GM23248 (cell line): ENCODE data around the gene GTF3C2. TPM values are rescaled to one million over a fixed set of nuclear protein-coding genes. Genes with fewer than 3 reads are reported as not detected.

ENCODE experiments used
- DNase-seq: peaks from one replicate; pipeline ENCODE4 v3.0.0-alpha.2; 2015
- H2AFZ ChIP-seq: fragments of 200-600 bp; sonication (generic); 2 replicates; pipeline ENCODE4 v1.6.1; 2016; ENCODE audit warnings: antibody characterized with exemption
- H3F3A ChIP-seq: fragments of 200-600 bp; sonication (generic); 2 replicates; pipeline ENCODE4 v1.6.1; 2016; ENCODE audit warnings: mild to moderate bottlenecking, antibody characterized with exemption, mixed run types; ENCODE audit not compliant: insufficient read depth
- H3K27ac ChIP-seq: fragments of 200-600 bp; sonication (generic); 2 replicates; pipeline ENCODE4 v1.5.1; 2016; ENCODE audit warnings: mild to moderate bottlenecking
- H3K27me3 ChIP-seq: fragments of 200-600 bp; sonication (generic); replicated peaks from 2 replicates; pipeline ENCODE4 v1.6.1; 2016; ENCODE audit warnings: mild to moderate bottlenecking; ENCODE audit not compliant: insufficient read depth
- H3K36me3 ChIP-seq: fragments of 200-600 bp; sonication (generic); 2 replicates; pipeline ENCODE4 v1.6.1; 2016; ENCODE audit warnings: low read depth, mild to moderate bottlenecking
- H3K4me1 ChIP-seq: fragments of 200-600 bp; sonication (generic); 2 replicates; pipeline ENCODE4 v1.6.1; 2016; ENCODE audit warnings: mild to moderate bottlenecking; ENCODE audit not compliant: insufficient read depth
- H3K4me2 ChIP-seq: fragments of 200-600 bp; sonication (generic); one replicate; pipeline ENCODE4 v1.6.1; 2016; ENCODE audit warnings: mild to moderate bottlenecking; ENCODE audit not compliant: unreplicated experiment
- H3K4me3 ChIP-seq: fragments of 200-600 bp; sonication (generic); 2 replicates; pipeline ENCODE4 v1.5.1; 2016; ENCODE audit warnings: mild to moderate bottlenecking
- H3K79me2 ChIP-seq: fragments of 200-600 bp; sonication (generic); 2 replicates; pipeline ENCODE4 v1.6.1; 2016; ENCODE audit warnings: mild to moderate bottlenecking; ENCODE audit not compliant: insufficient read depth
- H3K9ac ChIP-seq: fragments of 200-600 bp; sonication (generic); 2 replicates; pipeline ENCODE4 v1.6.1; 2016; ENCODE audit warnings: mild to moderate bottlenecking
- H3K9me2 ChIP-seq: fragments of 200-600 bp; sonication (generic); 2 replicates; pipeline ENCODE4 v1.6.1; 2016; ENCODE audit warnings: mixed run types, mild to moderate bottlenecking, moderate library complexity; ENCODE audit not compliant: insufficient read depth
- H3K9me3 ChIP-seq: fragments of 200-600 bp; sonication (generic); one replicate; pipeline ENCODE4 v1.6.1; 2017; ENCODE audit warnings: low read depth
- H4K20me1 ChIP-seq: fragments of 200-600 bp; sonication (generic); 2 replicates; pipeline ENCODE4 v1.6.0; 2016; ENCODE audit not compliant: insufficient read depth
- EZH2 ChIP-seq: fragments of 200-600 bp; sonication (generic); IDR thresholded peaks from 2 replicates; pipeline ENCODE4 v1.6.1; 2018; ENCODE audit warnings: antibody characterized with exemption, mild to moderate bottlenecking; ENCODE audit not compliant: insufficient read depth, poor library complexity, severe bottlenecking
- EZH2phosphoT487 ChIP-seq: fragments of 200-600 bp; sonication (generic); IDR thresholded peaks from 2 replicates; pipeline ENCODE4 v1.6.1; 2018; ENCODE audit warnings: antibody characterized with exemption, moderate library complexity, mild to moderate bottlenecking, low read depth; ENCODE audit not compliant: insufficient read depth
- WGBS, 2 experiments: methylation state at CpG; one replicate each; pipeline ENCODE4 v1.1.6; 2015 to 2017; ENCODE audit warnings: low lambda C conversion rate in 2 of 2, low coverage in 1 of 2; ENCODE audit errors: missing lambda C conversion rate in 2 of 2; 5-methylcytosine and 5-hydroxymethylcytosine counted together
- in situ Hi-C: fragments of 300-500 bp; cut with MboI; formaldehyde crosslinking; loops from 2 replicates; pipeline ENCODE4 v1.15.0; 2020
- polyA plus RNA-seq: library from polyadenylated mRNA; unstranded; fragments of >200 nt; fragmentation: Nextera tagmentation; extraction: Ambion mirVana; gene quantifications from 2 replicates; pipeline ENCODE4 v1.2.1, GENCODE V29; 2016
- total RNA-seq: library from RNA; depleted of rRNA; stranded (reverse); fragments of >200 nt; shearing (Covaris generic); gene quantifications from 2 replicates; pipeline ENCODE4 v1.2.3, GENCODE V29; 2014

GTF3C2 gene
- total and polyA plus RNA-seq, 2 experiments from 2014 or later, result 22.6 to 26.4 TPM

- DNase-seq, result no peak
- Histone ChIP-seq H3K9me2 (no peaks in the 10 kb centered on the region), H3K36me3 (no peaks in the 10 kb centered on the region), H3K9ac (no peak overlapping the region), H3K4me1 (peaks cover 13% of the 10 kb centered on the region), H4K20me1 (no peaks in the 10 kb centered on the region), H3K4me3 (no peak overlapping the region), H3K79me2 (peaks cover 18% of the 10 kb centered on the region), H3K27me3 (no peaks in the 10 kb centered on the region), H3K9me3 (no peaks in the 10 kb centered on the region), H3K27ac (no peak overlapping the region), H3F3A (peaks cover 13% of the 10 kb centered on the region), H2AFZ (no peak overlapping the region), H3K4me2 (no peak overlapping the region)
- in situ Hi-C loops, result no loop called here
- 81 to 82% methylated on average over 10 to 12 of the region's 12 CpGs for WGBS, 2 experiments
- TF ChIP-seq EZH2, result no peak
- no peak for TF ChIP-seq EZH2phosphoT487
These were observed 39.7 kb downstream of the GTF3C2 start for GRCh38 chr2:27316655-27317412.

DNA sequence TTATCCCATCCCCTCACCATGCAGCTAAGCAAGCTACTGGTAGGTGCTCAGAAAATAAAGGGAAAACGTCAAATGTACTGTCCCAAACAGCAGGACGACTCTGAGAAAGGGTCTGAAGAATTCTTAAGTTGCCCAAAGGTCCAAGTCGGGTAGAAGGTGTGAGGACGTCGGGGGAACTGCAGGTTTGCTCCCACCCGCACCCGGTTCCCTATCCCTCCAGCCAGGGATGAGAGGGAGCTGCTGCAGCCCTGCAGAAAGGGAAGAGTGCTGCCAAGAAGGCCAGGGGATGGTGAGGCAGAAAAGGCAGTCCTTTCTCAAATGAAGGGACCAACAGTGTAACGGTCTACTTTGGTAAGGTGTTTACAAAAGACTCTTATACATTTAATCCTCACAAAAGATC is 41.4 kb downstream of the GTF3C2 start:
- no peaks in the 10 kb centered on the region for H3K9me3 ChIP-seq
- no peak overlapping the region for H3K4me2 ChIP-seq
- H3K27me3 ChIP-seq, result no peaks in the 10 kb centered on the region
- H3K36me3 ChIP-seq, result no peaks in the 10 kb centered on the region
- WGBS, 2 experiments, result 73 to 74% methylated on average over 8 of the region's 8 CpGs
- H3K9ac ChIP-seq, result no peak overlapping the region
- no peak overlapping the region for H2AFZ ChIP-seq
- H3K9me2 ChIP-seq, result no peaks in the 10 kb centered on the region
- H3K27ac ChIP-seq, result no peak overlapping the region
- no peaks in the 10 kb centered on the region for H3K4me1 ChIP-seq
- in situ Hi-C loops, result no loop called here
- H3F3A ChIP-seq, result no peaks in the 10 kb centered on the region
- H3K4me3 ChIP-seq, result no peak overlapping the region
- no peak for TF ChIP-seq EZH2phosphoT487
- no peak for TF ChIP-seq EZH2
- peaks cover 13% of the 10 kb centered on the region for H3K79me2 ChIP-seq
- no peaks in the 10 kb centered on the region for H4K20me1 ChIP-seq
- DNase-seq, result no peak

DNA sequence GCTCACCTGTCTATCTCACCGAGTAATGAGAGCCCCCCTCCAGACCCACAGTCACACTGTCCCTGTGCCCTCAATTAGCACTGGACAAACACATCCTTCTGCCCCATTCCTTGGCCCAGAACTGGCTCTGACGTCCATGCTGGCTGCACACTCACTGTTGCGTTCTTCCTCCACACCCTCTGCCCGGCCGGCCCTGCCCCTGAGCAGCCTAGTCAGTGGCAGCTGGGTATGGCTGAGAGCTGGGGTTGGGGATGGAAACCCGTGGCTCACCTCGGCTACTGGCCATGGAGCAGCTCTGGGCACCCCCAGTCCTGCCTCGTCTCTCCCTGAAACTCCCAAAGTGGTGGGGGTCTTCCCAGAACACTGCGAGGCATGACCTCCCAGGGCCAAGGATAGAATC is 41.9 kb downstream of the GTF3C2 start:
- Histone ChIP-seq H3K4me3 (no peak overlapping the region), H3K9me2 (no peaks in the 10 kb centered on the region), H2AFZ (no peak overlapping the region), H3K27me3 (no peaks in the 10 kb centered on the region), H3K4me1 (no peaks in the 10 kb centered on the region), H3K36me3 (no peaks in the 10 kb centered on the region), H3K9me3 (no peaks in the 10 kb centered on the region), H3K79me2 (peaks cover 10% of the 10 kb centered on the region), H3K27ac (no peak overlapping the region), H4K20me1 (no peaks in the 10 kb centered on the region), H3K4me2 (no peak overlapping the region), H3K9ac (no peak overlapping the region), H3F3A (no peaks in the 10 kb centered on the region)
- in situ Hi-C loops, result no loop called here
- 85% methylated on average over 9 of the region's 9 CpGs for WGBS, 2 experiments
- DNase-seq, result no peak
- TF ChIP-seq EZH2, result no peak
- no peak for TF ChIP-seq EZH2phosphoT487

DNA sequence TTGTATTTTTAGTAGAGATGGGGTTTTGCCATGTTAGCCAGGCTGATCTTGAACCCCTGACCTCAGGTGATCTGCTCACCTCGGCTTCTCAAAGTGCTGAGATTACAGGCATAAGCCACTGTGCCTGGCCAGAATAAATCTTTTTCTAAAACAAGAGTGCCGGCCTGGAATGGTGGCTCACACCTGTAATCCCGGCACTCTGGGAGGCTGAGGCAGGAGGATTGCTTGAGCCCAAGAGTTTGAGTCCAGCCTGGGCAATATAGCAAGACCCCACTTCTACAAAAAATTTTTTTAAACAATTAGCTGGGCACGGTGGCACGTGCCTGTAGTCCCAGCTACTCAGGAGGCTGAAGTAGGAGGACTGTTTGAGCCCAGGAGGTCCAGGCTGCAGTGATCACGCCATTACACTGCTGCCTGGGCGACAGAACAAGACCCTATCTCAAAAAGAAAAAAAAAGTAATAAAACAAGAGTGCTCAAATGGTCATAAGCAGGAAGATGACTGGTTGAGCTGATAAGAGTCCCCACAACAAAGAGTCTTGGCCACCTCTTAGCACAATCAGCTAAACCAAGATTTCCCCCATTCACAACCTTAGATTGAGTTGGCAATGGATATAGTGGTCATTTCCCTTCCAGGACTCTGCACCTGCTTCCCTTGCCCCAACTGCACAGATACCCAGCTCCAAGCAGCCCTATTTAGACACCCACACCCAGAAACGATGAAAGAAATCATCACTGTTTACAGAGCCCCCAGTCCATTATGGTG is 42.5 kb downstream of the GTF3C2 start:
- Histone ChIP-seq H3K9me2 (no peaks in the 10 kb centered on the region), H3F3A (no peaks in the 10 kb centered on the region), H2AFZ (no peak overlapping the region), H3K27me3 (no peaks in the 10 kb centered on the region), H3K4me2 (no peak overlapping the region), H3K4me3 (no peak overlapping the region), H3K9ac (no peak overlapping the region), H3K9me3 (no peaks in the 10 kb centered on the region), H3K4me1 (no peaks in the 10 kb centered on the region), H3K27ac (no peak overlapping the region), H3K36me3 (no peaks in the 10 kb centered on the region; the same call in 1 of the 2 replicates), H4K20me1 (no peaks in the 10 kb centered on the region), H3K79me2 (peaks cover 3% of the 10 kb centered on the region)
- TF ChIP-seq EZH2 (no peak), EZH2phosphoT487 (no peak)
- no peak for DNase-seq
- in situ Hi-C loops, result no loop called here
- 90 to 93% methylated on average over 8 of the region's 8 CpGs for WGBS, 2 experiments
